Karpas-422 (cell line): ENCODE measurements around the gene TMEM201. TPM values are rescaled to one million over a fixed set of nuclear protein-coding genes. Genes with fewer than 3 reads are reported as not detected.

Experiments used
- DNase-seq: peaks from one replicate; pipeline ENCODE4 v3.0.0-alpha.2; 2015
- H2AFZ ChIP-seq: fragments of 200-600 bp; sonication (generic); 2 replicates; pipeline ENCODE4 v1.6.1; 2014; ENCODE audit warnings: antibody characterized with exemption, low read length, mixed read lengths
- H3K27ac ChIP-seq: fragments of 200-600 bp; sonication (generic); 2 replicates; pipeline ENCODE4 v1.5.1; 2014; ENCODE audit warnings: mild to moderate bottlenecking, low read length, moderate library complexity
- H3K27me3 ChIP-seq: fragments of 200-600 bp; sonication (generic); 2 replicates; pipeline ENCODE4 v1.6.1; 2014; ENCODE audit warnings: low read length, mixed read lengths
- H3K36me3 ChIP-seq: fragments of 200-600 bp; sonication (generic); 2 replicates; pipeline ENCODE4 v1.6.1; 2014; ENCODE audit warnings: low read length, mixed read lengths; ENCODE audit not compliant: insufficient read depth
- H3K4me1 ChIP-seq: fragments of 200-600 bp; sonication (generic); 2 replicates; pipeline ENCODE4 v1.6.1; 2014; ENCODE audit warnings: mild to moderate bottlenecking, low read length, mixed read lengths
- H3K4me2 ChIP-seq: fragments of 200-600 bp; sonication (generic); 2 replicates; pipeline ENCODE4 v1.6.1; 2014; ENCODE audit warnings: low read length, low read depth, mild to moderate bottlenecking; ENCODE audit not compliant: poor library complexity, severe bottlenecking
- H3K4me3 ChIP-seq: fragments of 200-600 bp; sonication (generic); 2 replicates; pipeline ENCODE4 v1.5.1; 2014; ENCODE audit warnings: mild to moderate bottlenecking, antibody characterized with exemption, low read length, mixed read lengths
- H3K79me2 ChIP-seq: fragments of 200-600 bp; sonication (generic); 2 replicates; pipeline ENCODE4 v1.6.1; 2014; ENCODE audit warnings: mild to moderate bottlenecking, low read length, mixed read lengths
- H3K9ac ChIP-seq: fragments of 200-600 bp; sonication (generic); 2 replicates; pipeline ENCODE4 v1.6.0; 2014; ENCODE audit warnings: low read length
- H3K9me2 ChIP-seq: fragments of 200-600 bp; sonication (generic), shearing (Covaris generic); replicated peaks from 2 replicates; pipeline ENCODE4 v1.6.0; 2014; ENCODE audit warnings: mild to moderate bottlenecking, low read length, moderate library complexity; ENCODE audit not compliant: insufficient read depth
- H3K9me3 ChIP-seq: fragments of 300-700, 200-600 bp; sonication (generic); 2 replicates; pipeline ENCODE4 v1.6.1; 2014; ENCODE audit warnings: low read length, mixed read lengths
- H4K20me1 ChIP-seq: fragments of 200-600 bp; sonication (generic); 2 replicates; pipeline ENCODE4 v1.6.1; 2014; ENCODE audit warnings: mild to moderate bottlenecking, antibody characterized with exemption, low read length, low read depth; ENCODE audit not compliant: insufficient read depth
- total RNA-seq: library from RNA; depleted of rRNA; stranded (reverse); fragments of >200 nt; shearing (Covaris generic); gene quantifications from 2 replicates; pipeline ENCODE4 v1.2.3, GENCODE V29; 2014; ENCODE audit warnings: low replicate concordance

Gene TMEM201
- total RNA-seq, 1 experiment from 2014 or later, result 9.3 TPM

- Histone ChIP-seq H4K20me1 (no peaks in the 10 kb centered on the region), H3K27ac (no peak overlapping the region), H2AFZ (no peak overlapping the region), H3K79me2 (no peaks in the 10 kb centered on the region), H3K36me3 (no peaks in the 10 kb centered on the region), H3K4me1 (peaks cover 16% of the 10 kb centered on the region), H3K9ac (no peak overlapping the region), H3K9me2 (no peaks in the 10 kb centered on the region), H3K27me3 (no peaks in the 10 kb centered on the region), H3K4me2 (peak overlapping the region; percentile 35), H3K4me3 (no peak overlapping the region), H3K9me3 (no peaks in the 10 kb centered on the region)
- no peak for DNase-seq
Measured at GRCh38 chr1:9639227-9639626, 50.5 kb downstream of the TMEM201 start.

- no peak overlapping the region for H3K27ac ChIP-seq
- H3K4me2 ChIP-seq, result no peak overlapping the region
- no peaks in the 10 kb centered on the region for H3K79me2 ChIP-seq
- no peaks in the 10 kb centered on the region for H3K27me3 ChIP-seq
- DNase-seq, result no peak
- H3K9me2 ChIP-seq, result no peaks in the 10 kb centered on the region
- no peaks in the 10 kb centered on the region for H3K36me3 ChIP-seq
- H3K9ac ChIP-seq, result no peak overlapping the region
- no peaks in the 10 kb centered on the region for H3K9me3 ChIP-seq
- no peak overlapping the region for H3K4me3 ChIP-seq
- no peaks in the 10 kb centered on the region for H4K20me1 ChIP-seq
- peaks cover 16% of the 10 kb centered on the region for H3K4me1 ChIP-seq
- no peak overlapping the region for H2AFZ ChIP-seq
Measured at GRCh38 chr1:9643351-9644256, 54.9 kb downstream of the TMEM201 start.

- Histone ChIP-seq H3K4me3 (no peak overlapping the region), H4K20me1 (no peaks in the 10 kb centered on the region), H3K4me2 (no peak overlapping the region), H3K27ac (no peak overlapping the region), H3K36me3 (no peaks in the 10 kb centered on the region), H3K4me1 (peaks cover 8% of the 10 kb centered on the region), H3K79me2 (no peaks in the 10 kb centered on the region), H3K9ac (no peak overlapping the region), H2AFZ (no peak overlapping the region), H3K9me3 (no peaks in the 10 kb centered on the region), H3K9me2 (no peaks in the 10 kb centered on the region), H3K27me3 (no peaks in the 10 kb centered on the region)
- no peak for DNase-seq
Measured at GRCh38 chr1:9646037-9646436, 57.3 kb downstream of the TMEM201 start.

GRCh38 chr1:9648171-9648570 lies 59.5 kb downstream of the TMEM201 start:
- Histone ChIP-seq H3K9me2 (no peaks in the 10 kb centered on the region), H3K4me2 (no peak overlapping the region), H3K9ac (no peak overlapping the region), H4K20me1 (no peaks in the 10 kb centered on the region), H3K9me3 (no peaks in the 10 kb centered on the region), H3K79me2 (no peaks in the 10 kb centered on the region), H3K27me3 (no peaks in the 10 kb centered on the region), H2AFZ (no peak overlapping the region), H3K4me3 (no peak overlapping the region), H3K4me1 (peaks cover 20% of the 10 kb centered on the region), H3K27ac (no peak overlapping the region), H3K36me3 (no peaks in the 10 kb centered on the region)
- DNase-seq, result no peak

GRCh38 chr1:9649769-9650168 lies 61.1 kb downstream of the TMEM201 start:
- no peak overlapping the region for H3K27ac ChIP-seq
- no peaks in the 10 kb centered on the region for H3K9me2 ChIP-seq
- H4K20me1 ChIP-seq, result no peaks in the 10 kb centered on the region
- no peaks in the 10 kb centered on the region for H3K27me3 ChIP-seq
- no peak overlapping the region for H2AFZ ChIP-seq
- no peaks in the 10 kb centered on the region for H3K9me3 ChIP-seq
- H3K4me2 ChIP-seq, result no peak overlapping the region
- no peak overlapping the region for H3K4me3 ChIP-seq
- H3K36me3 ChIP-seq, result no peaks in the 10 kb centered on the region
- DNase-seq, result no peak
- no peaks in the 10 kb centered on the region for H3K79me2 ChIP-seq
- no peak overlapping the region for H3K9ac ChIP-seq
- H3K4me1 ChIP-seq, result peaks cover 31% of the 10 kb centered on the region

GRCh38 chr1:9651220-9651564 lies 62.5 kb downstream of the TMEM201 start:
- Histone ChIP-seq H3K36me3 (no peaks in the 10 kb centered on the region), H3K27ac (peak overlapping the region; percentile 95; the same call in 1 of the 2 replicates), H3K27me3 (no peaks in the 10 kb centered on the region), H3K9me3 (no peaks in the 10 kb centered on the region), H3K9ac (peak overlapping the region; percentile 94), H3K4me3 (peak overlapping the region; percentile 80), H4K20me1 (no peaks in the 10 kb centered on the region), H3K79me2 (peaks cover 14% of the 10 kb centered on the region), H2AFZ (0 out of 2 replicates have a peak overlapping the region, but pooled peaks have one; percentile 3), H3K4me1 (peaks cover 45% of the 10 kb centered on the region), H3K9me2 (no peaks in the 10 kb centered on the region), H3K4me2 (peak overlapping the region; percentile 86)
- DNase-seq, result no peak

- H3K4me2 ChIP-seq, result peak within 1 kb of the TSS; percentile 86
- no peaks in the 10 kb centered on the region for H3K9me3 ChIP-seq
- H3K27me3 ChIP-seq, result no peaks in the 10 kb centered on the region
- peak within 1 kb of the TSS; percentile 94 for H3K9ac ChIP-seq
- no peaks in the 10 kb centered on the region for H4K20me1 ChIP-seq
- peak within 1 kb of the TSS; percentile 3; the same call in 1 of the 2 replicates for H2AFZ ChIP-seq
- no peaks in the 10 kb centered on the region for H3K9me2 ChIP-seq
- H3K4me1 ChIP-seq, result peaks cover 51% of the 10 kb centered on the region
- H3K79me2 ChIP-seq, result peaks cover 18% of the 10 kb centered on the region
- DNase-seq, result peak; percentile 81
- H3K36me3 ChIP-seq, result no peaks in the 10 kb centered on the region
- H3K4me3 ChIP-seq, result peak within 1 kb of the TSS; percentile 80
- H3K27ac ChIP-seq, result peak within 1 kb of the TSS; percentile 95
Measured at GRCh38 chr1:9651565-9652378, 63.1 kb downstream of the TMEM201 start, which contains the start of gene PIK3CD. Gene PIK3CD, plus strand, starts transcription at chr1:9651731. Its CDS starts 58,725 bp downstream, at chr1:9710456.
